Measurements from ENCODE around the gene SLC6A9.

SLC6A9 gene

DNA sequence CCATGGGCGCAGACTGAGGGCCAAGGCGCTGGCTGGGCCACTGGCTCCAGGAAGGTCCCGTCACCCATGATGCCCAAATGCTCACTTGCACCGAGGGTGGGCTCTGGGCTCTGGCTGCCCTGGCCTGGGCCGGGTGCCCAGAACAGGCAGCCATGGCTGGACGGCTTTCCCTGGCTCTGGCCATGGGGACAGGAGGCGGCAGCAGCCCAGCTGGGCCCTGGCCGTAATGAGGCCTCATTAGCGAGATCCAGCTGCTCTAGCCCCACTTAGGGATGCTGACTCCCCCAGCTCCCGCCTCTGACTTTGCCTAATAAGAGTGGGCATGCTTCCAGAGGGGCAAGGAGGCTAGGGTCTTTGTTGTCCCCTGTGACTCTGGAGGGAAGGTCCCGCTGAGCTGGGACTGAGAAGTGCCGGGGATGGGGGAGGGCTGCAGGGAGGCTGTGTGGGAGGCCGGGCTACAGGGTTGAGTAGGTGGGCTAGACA lies 11.8 kb downstream of the SLC6A9 start:
- Histone ChIP-seq H3K27ac (ENCODE audit: low read depth, low read length) (no peak overlapping the region), H3K27me3 (ENCODE audit: control insufficient read depth in 1 of 2, insufficient read depth in 2 of 2, low read length in 2 of 2) (no peaks in the 10 kb centered on the region), H3K9ac (ENCODE audit: low read depth in 1 of 2, low read length in 2 of 2) (no peak overlapping the region), H3K9me3 (ENCODE audit: control insufficient read depth in 1 of 2, low read length in 2 of 2) (no peaks in the 10 kb centered on the region), H3K4me3 (ENCODE audit: low read depth in 1 of 2, low read length in 2 of 2) (no peak overlapping the region), H3K4me1 (ENCODE audit: control insufficient read depth in 1 of 2, insufficient read depth in 2 of 2, low read length in 2 of 2) (peaks cover 0 to 4% of the 10 kb centered on the region in 2 donors), H3K36me3 (ENCODE audit: control insufficient read depth in 1 of 2, insufficient read depth in 2 of 2, low read length in 2 of 2) (peaks cover 0 to 3% of the 10 kb centered on the region in 2 donors)

DNA sequence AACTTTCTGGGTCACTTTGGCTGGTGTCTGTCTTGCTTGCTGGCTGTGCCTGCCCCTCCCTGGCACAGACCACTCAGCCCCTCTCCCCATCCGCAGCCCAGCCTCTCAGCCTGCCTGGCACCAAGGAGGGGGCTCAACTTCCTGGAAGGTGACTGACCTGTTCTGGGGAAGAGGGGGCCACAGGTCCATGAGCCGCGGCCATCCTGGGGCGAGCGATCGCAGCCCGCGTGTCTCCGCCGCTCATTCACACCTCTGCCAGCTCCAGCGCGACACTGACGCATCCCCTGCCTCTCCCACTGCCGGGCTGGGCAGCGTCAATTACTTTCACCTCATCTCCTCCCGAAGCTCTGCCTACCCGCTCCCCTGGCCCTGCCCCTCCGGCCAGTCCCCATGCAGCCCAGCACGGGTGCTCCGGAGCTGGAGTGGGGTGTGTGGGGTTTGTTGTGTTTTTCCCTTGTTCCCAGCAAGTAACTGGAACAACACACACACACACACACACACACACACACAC lies 14.3 kb downstream of the SLC6A9 start:
- Histone ChIP-seq H3K27ac (ENCODE audit: low read depth, low read length) (no peak overlapping the region), H3K9ac (ENCODE audit: low read depth in 1 of 2, low read length in 2 of 2) (no peak overlapping the region), H3K4me3 (ENCODE audit: low read depth in 1 of 2, low read length in 2 of 2) (no peak overlapping the region), H3K4me1 (ENCODE audit: control insufficient read depth in 1 of 2, insufficient read depth in 2 of 2, low read length in 2 of 2) (peaks cover 0 to 10% of the 10 kb centered on the region in 2 donors), H3K27me3 (ENCODE audit: control insufficient read depth in 1 of 2, insufficient read depth in 2 of 2, low read length in 2 of 2) (no peaks in the 10 kb centered on the region), H3K9me3 (ENCODE audit: control insufficient read depth in 1 of 2, low read length in 2 of 2) (no peaks in the 10 kb centered on the region), H3K36me3 (ENCODE audit: control insufficient read depth in 1 of 2, insufficient read depth in 2 of 2, low read length in 2 of 2) (peaks cover 0 to 3% of the 10 kb centered on the region in 2 donors)

DNA sequence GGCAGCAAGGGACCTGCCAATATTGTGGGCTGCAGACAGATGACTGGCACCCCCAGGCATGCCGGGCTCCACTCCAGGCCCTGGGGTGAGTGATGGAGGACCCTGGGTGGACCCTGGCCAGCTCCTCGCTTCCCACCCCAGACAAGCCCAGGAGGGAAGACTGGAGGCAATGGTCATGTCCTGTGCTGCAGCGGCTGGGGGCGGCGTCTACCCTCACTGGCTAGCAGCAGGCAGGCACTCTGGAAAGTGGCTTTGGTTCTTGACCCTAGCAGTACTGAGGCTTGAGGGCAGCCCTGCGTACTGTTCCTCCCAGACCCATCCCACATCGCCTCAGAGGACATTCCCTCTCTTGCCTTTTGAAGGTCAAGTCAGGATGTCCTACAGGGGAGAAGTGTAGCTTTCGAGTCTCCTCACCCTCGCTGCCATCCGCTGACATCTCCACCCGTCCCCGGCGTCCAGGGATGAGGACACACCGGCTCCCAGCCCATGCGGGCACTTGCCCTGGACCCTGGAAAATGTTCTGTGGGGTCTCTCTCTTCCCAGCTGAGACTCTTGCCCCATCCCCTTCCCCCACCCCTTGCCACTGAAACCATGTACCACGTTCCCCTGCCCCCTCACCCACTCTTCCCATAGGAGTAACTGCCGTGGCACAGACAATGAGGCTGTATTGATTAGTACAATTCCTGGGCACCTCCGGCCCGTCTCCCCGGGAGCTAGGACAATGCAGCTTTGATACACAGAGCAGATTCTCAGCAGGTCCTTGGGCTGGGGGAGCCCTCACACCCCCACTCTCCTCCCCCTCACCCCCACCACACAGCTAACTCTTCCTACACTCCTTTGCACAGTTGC lies 15.0 kb downstream of the SLC6A9 start:
- Histone ChIP-seq H3K36me3 (ENCODE audit: control insufficient read depth in 1 of 2, insufficient read depth in 2 of 2, low read length in 2 of 2) (no peaks in the 10 kb centered on the region), H3K9me3 (ENCODE audit: control insufficient read depth in 1 of 2, low read length in 2 of 2) (no peaks in the 10 kb centered on the region), H3K27me3 (ENCODE audit: control insufficient read depth in 1 of 2, insufficient read depth in 2 of 2, low read length in 2 of 2) (no peaks in the 10 kb centered on the region), H3K4me1 (ENCODE audit: control insufficient read depth in 1 of 2, insufficient read depth in 2 of 2, low read length in 2 of 2) (peaks cover 4 to 12% of the 10 kb centered on the region in 2 donors), H3K9ac (ENCODE audit: low read depth in 1 of 2, low read length in 2 of 2) (no peak overlapping the region), H3K27ac (ENCODE audit: low read depth, low read length) (no peak overlapping the region), H3K4me3 (ENCODE audit: low read depth in 1 of 2, low read length in 2 of 2) (no peak overlapping the region)

DNA sequence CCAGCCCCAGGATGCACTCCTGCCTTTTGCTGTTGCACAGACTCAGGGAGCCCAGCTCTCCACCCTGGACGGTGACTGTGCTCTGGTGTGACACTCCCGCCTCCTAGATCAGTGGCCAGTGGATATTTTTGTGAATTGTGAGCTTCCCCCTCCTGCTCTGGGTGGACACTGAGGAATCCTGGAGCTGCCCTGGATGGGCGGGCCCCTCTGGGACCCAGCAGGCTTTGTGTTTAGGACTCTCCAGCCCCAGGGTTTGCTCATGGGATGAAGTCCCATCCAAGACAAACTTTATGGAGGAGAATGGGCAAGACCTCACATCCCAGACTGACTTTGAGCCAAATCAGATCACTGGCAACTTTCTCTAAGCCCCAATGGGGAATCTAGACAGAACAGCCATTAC lies 16.1 kb downstream of the SLC6A9 start:
- H3K4me1 ChIP-seq (ENCODE audit: control insufficient read depth in 1 of 2, insufficient read depth in 2 of 2, low read length in 2 of 2), result peaks cover 4 to 12% of the 10 kb centered on the region in 2 donors

DNA sequence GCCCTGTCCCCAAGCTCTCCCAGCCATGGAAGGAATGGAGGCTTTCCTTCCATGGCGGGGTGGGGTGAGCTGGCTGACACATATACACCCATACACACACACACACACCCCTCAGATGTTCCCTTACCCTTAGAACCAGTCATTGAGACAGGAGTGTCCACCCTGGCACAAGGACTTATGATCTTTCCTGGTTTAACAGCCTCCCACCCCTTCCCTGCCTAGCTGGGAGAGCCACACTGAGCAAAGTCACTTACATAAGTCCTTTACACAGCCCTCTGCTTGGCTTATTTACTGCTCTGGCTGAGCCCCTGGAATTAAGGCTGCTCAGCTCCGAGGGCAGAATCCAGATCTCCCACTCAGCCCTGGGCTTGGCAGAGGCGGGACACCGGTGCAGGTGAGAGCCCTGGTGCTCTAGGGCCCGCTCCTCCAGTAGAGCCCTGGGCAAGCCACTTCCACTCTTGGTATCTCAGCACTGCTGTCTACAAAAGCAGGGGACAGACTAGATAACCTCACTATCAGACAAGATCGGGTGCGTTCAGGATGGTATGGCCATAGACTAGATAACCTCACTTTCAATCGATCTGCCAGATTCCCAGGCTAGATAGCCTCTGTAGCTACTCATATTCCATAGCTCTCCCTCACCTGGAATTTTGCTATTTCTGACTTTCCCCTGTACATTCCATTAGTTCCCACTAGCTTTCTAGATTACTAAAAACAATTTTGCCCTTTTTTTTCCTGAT lies 16.7 kb downstream of the SLC6A9 start:
- no peaks in the 10 kb centered on the region for H3K36me3 ChIP-seq (ENCODE audit: control insufficient read depth in 1 of 2, insufficient read depth in 2 of 2, low read length in 2 of 2)
- no peak overlapping the region for H3K27ac ChIP-seq (ENCODE audit: low read depth, low read length)
- peaks cover 4 to 12% of the 10 kb centered on the region in 2 donors for H3K4me1 ChIP-seq (ENCODE audit: control insufficient read depth in 1 of 2, insufficient read depth in 2 of 2, low read length in 2 of 2)
- H3K9ac ChIP-seq (ENCODE audit: low read depth in 1 of 2, low read length in 2 of 2), result no peak overlapping the region
- H3K4me3 ChIP-seq (ENCODE audit: low read depth in 1 of 2, low read length in 2 of 2), result no peak overlapping the region
- H3K27me3 ChIP-seq (ENCODE audit: control insufficient read depth in 1 of 2, insufficient read depth in 2 of 2, low read length in 2 of 2), result no peaks in the 10 kb centered on the region
- no peaks in the 10 kb centered on the region for H3K9me3 ChIP-seq (ENCODE audit: control insufficient read depth in 1 of 2, low read length in 2 of 2)

More for the DNA sequence above, 16.1 kb downstream of the SLC6A9 start:
- Histone ChIP-seq H3K9ac (ENCODE audit: low read depth in 1 of 2, low read length in 2 of 2) (no peak overlapping the region), H3K27ac (ENCODE audit: low read depth, low read length) (no peak overlapping the region), H3K4me3 (ENCODE audit: low read depth in 1 of 2, low read length in 2 of 2) (no peak overlapping the region), H3K27me3 (ENCODE audit: control insufficient read depth in 1 of 2, insufficient read depth in 2 of 2, low read length in 2 of 2) (no peaks in the 10 kb centered on the region), H3K9me3 (ENCODE audit: control insufficient read depth in 1 of 2, low read length in 2 of 2) (no peaks in the 10 kb centered on the region), H3K36me3 (ENCODE audit: control insufficient read depth in 1 of 2, insufficient read depth in 2 of 2, low read length in 2 of 2) (no peaks in the 10 kb centered on the region)

DNA sequence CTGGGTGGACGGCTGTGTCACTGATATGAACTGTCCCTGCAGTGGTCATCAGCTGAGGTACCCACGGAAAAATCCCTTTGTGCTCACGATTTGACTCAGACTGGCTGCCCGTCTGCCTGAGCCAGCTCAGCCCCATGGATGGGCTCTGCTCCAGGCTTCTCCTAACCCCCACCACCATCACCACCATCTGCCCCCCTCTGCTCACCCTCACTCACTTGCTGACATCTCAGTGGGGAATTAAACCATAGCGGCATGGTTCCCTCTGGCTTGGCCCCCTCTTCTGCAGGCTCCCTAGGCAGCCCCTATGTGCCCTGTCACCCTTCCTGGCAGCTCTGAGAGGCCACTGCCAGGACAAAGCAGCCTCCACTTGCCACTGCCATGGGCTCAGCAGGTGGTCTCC lies 17.3 kb downstream of the SLC6A9 start:
- H3K9me3 ChIP-seq (ENCODE audit: control insufficient read depth in 1 of 2, low read length in 2 of 2), result no peaks in the 10 kb centered on the region
- no peaks in the 10 kb centered on the region for H3K27me3 ChIP-seq (ENCODE audit: control insufficient read depth in 1 of 2, insufficient read depth in 2 of 2, low read length in 2 of 2)
- H3K4me1 ChIP-seq (ENCODE audit: control insufficient read depth in 1 of 2, insufficient read depth in 2 of 2, low read length in 2 of 2), result peaks cover 4 to 12% of the 10 kb centered on the region in 2 donors
- H3K27ac ChIP-seq (ENCODE audit: low read depth, low read length), result no peak overlapping the region
- H3K4me3 ChIP-seq (ENCODE audit: low read depth in 1 of 2, low read length in 2 of 2), result no peak overlapping the region
- H3K9ac ChIP-seq (ENCODE audit: low read depth in 1 of 2, low read length in 2 of 2), result no peak overlapping the region
- H3K36me3 ChIP-seq (ENCODE audit: control insufficient read depth in 1 of 2, insufficient read depth in 2 of 2, low read length in 2 of 2), result no peaks in the 10 kb centered on the region

DNA sequence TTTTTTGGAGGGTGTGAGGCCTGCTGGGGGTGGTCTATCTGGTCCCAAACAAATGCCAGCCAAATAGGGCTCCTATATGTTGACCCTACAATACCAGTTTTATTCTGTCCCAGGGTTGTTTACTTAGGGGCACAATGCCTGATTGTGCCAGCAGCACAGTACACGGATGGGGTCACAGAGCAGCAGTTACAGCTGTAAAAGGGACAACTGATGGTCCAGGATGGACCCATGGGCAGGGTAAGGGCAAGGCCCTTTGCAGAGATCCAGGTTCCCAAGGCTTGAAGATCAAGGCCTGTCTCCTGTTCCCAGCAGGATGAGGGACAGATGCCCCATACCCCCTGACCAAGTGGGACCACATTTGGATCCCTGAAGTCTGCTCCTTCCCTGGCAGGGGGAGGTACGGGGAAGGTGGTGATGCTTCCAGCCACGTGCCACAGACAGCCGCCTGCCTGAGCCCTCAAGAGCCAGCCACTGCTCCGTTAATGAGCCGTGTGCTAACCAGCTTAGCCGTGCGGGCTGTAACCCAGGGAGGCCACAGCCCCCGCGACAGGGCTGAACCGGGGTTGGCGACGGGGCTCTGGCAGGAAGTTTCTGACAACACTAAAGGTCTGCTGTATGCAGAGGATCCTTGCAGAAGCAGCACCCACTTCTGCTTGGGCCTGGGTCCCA lies 18.2 kb downstream of the SLC6A9 start:
- no peak overlapping the region for H3K4me3 ChIP-seq (ENCODE audit: low read depth in 1 of 2, low read length in 2 of 2)
- H3K27me3 ChIP-seq (ENCODE audit: control insufficient read depth in 1 of 2, insufficient read depth in 2 of 2, low read length in 2 of 2), result no peaks in the 10 kb centered on the region
- H3K4me1 ChIP-seq (ENCODE audit: control insufficient read depth in 1 of 2, insufficient read depth in 2 of 2, low read length in 2 of 2), result peaks cover 4 to 12% of the 10 kb centered on the region in 2 donors
- H3K9ac ChIP-seq (ENCODE audit: low read depth in 1 of 2, low read length in 2 of 2), result no peak overlapping the region
- no peaks in the 10 kb centered on the region for H3K36me3 ChIP-seq (ENCODE audit: control insufficient read depth in 1 of 2, insufficient read depth in 2 of 2, low read length in 2 of 2)
- H3K27ac ChIP-seq (ENCODE audit: low read depth, low read length), result no peak overlapping the region
- H3K9me3 ChIP-seq (ENCODE audit: control insufficient read depth in 1 of 2, low read length in 2 of 2), result no peaks in the 10 kb centered on the region

DNA sequence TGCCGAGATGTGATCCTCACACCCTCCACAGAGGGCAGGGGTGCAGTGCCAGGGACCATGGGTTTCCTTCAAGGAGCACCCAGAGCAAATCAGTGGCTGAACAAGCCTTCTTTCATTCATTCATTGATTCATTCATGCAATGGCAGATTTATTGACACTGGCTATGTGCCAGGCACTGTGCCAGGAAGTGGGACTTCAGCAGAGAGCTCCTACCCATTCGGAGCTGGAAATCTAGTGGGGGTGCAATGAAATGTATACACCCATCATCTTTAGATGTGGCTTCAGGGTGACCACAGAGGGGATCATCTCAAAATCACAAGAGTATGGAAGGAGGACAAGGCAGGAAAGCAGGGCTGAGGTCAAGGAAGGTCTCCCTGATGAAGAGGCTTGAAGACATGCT lies 18.9 kb downstream of the SLC6A9 start:
- Histone ChIP-seq H3K27me3 (ENCODE audit: control insufficient read depth in 1 of 2, insufficient read depth in 2 of 2, low read length in 2 of 2) (no peaks in the 10 kb centered on the region), H3K4me3 (ENCODE audit: low read depth in 1 of 2, low read length in 2 of 2) (no peak overlapping the region), H3K9ac (ENCODE audit: low read depth in 1 of 2, low read length in 2 of 2) (no peak overlapping the region), H3K9me3 (ENCODE audit: control insufficient read depth in 1 of 2, low read length in 2 of 2) (no peaks in the 10 kb centered on the region), H3K27ac (ENCODE audit: low read depth, low read length) (no peak overlapping the region), H3K4me1 (ENCODE audit: control insufficient read depth in 1 of 2, insufficient read depth in 2 of 2, low read length in 2 of 2) (peaks cover 4 to 12% of the 10 kb centered on the region in 2 donors), H3K36me3 (ENCODE audit: control insufficient read depth in 1 of 2, insufficient read depth in 2 of 2, low read length in 2 of 2) (no peaks in the 10 kb centered on the region)

DNA sequence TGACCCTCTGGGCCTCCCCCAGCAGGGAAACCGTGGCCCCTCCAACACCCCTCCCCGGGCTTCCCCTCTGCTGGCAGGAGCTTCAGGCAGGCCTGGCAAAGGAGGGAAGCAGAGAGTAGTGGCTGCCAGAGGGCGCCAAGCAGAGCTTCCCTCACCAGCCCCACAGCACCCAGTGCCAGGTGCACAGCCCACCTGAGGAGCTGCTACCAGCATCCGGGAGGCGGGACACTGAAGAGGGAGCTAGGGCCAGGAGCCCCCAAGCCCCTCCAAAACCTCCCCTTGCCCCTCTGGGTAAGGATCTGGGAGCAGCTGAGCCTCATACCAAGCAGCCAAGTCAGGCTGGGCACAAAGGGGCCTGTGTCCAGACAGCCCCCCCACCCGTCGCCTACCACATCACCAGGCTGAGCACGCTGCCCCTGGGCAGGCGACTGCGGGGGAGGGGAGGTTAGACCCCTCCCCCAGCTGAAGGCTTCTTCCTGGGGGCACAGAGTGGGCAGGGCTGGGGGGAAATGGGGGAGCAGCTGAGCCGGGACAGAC lies 20.3 kb downstream of the SLC6A9 start:
- no peak overlapping the region for H3K27ac ChIP-seq (ENCODE audit: low read depth, low read length)
- H3K36me3 ChIP-seq (ENCODE audit: control insufficient read depth in 1 of 2, insufficient read depth in 2 of 2, low read length in 2 of 2), result no peaks in the 10 kb centered on the region
- no peaks in the 10 kb centered on the region for H3K27me3 ChIP-seq (ENCODE audit: control insufficient read depth in 1 of 2, insufficient read depth in 2 of 2, low read length in 2 of 2)
- no peak overlapping the region for H3K4me3 ChIP-seq (ENCODE audit: low read depth in 1 of 2, low read length in 2 of 2)
- no peak overlapping the region for H3K9ac ChIP-seq (ENCODE audit: low read depth in 1 of 2, low read length in 2 of 2)
- H3K4me1 ChIP-seq (ENCODE audit: control insufficient read depth in 1 of 2, insufficient read depth in 2 of 2, low read length in 2 of 2), result peaks cover 4 to 12% of the 10 kb centered on the region in 2 donors
- H3K9me3 ChIP-seq (ENCODE audit: control insufficient read depth in 1 of 2, low read length in 2 of 2), result no peaks in the 10 kb centered on the region
